NCI-H1694 treated with DMSO at 0.1 percent for 48 hours (cell line): ENCODE data around the gene DACT3.
"Not testable (repeated sequence)": the region's sequence is repeated elsewhere in the genome, so short reads cannot be mapped to it uniquely, and the experiment has no call there.

Experiments used
- DNase-seq: peaks from one replicate; lab custom pipeline; 2025; lab: John Stamatoyannopoulos, UW

Gene DACT3

GRCh38 chr19:46634045-46634655 is 26.8 kb downstream of the DACT3 start:
- no peak for DNase-seq

- DNase-seq = no peak
Measured at GRCh38 chr19:46633130-46633529, 27.9 kb downstream of the DACT3 start.

- no peak for DNase-seq
Measured at GRCh38 chr19:46631481-46631880, 29.5 kb downstream of the DACT3 start.

GRCh38 chr19:46630586-46631205 is 30.3 kb downstream of the DACT3 start:
- DNase-seq = no peak

GRCh38 chr19:46629546-46630025 is 31.4 kb downstream of the DACT3 start:
- DNase-seq = no peak

- DNase-seq = not testable (repeated sequence)
Measured at GRCh38 chr19:46628970-46629369, 32.0 kb downstream of the DACT3 start.

- DNase-seq = no peak
Measured at GRCh38 chr19:46626446-46626845, 34.5 kb downstream of the DACT3 start.

- DNase-seq = no peak
Measured at GRCh38 chr19:46625731-46626130, 35.3 kb downstream of the DACT3 start.

- no peak for DNase-seq
Measured at GRCh38 chr19:46624958-46625661, 35.9 kb downstream of the DACT3 start, which contains the start of gene PTGIR. TSS of gene PTGIR (minus strand) at chr19:46625089. CDS start at chr19:46624225, 864 bp downstream.

GRCh38 chr19:46623915-46624502 is 37.0 kb downstream of the DACT3 start:
- no peak for DNase-seq

- DNase-seq = no peak
Measured at GRCh38 chr19:46622118-46622446, 38.9 kb downstream of the DACT3 start.

GRCh38 chr19:46621191-46622117 is 39.5 kb downstream of the DACT3 start:
- no peak for DNase-seq

GRCh38 chr19:46620716-46621115 is 40.3 kb downstream of the DACT3 start:
- DNase-seq = no peak

GRCh38 chr19:46620267-46620666 is 40.7 kb downstream of the DACT3 start:
- no peak for DNase-seq

GRCh38 chr19:46618670-46619231 is 42.2 kb downstream of the DACT3 start:
- peak; percentile 29 for DNase-seq

- no peak for DNase-seq
Measured at GRCh38 chr19:46617601-46618000, 43.4 kb downstream of the DACT3 start.

- peak; percentile 25 for DNase-seq
Measured at GRCh38 chr19:46616631-46617322, 44.2 kb downstream of the DACT3 start.

- DNase-seq = no peak
Measured at GRCh38 chr19:46615966-46616365, 45.0 kb downstream of the DACT3 start.

GRCh38 chr19:46614114-46614722 is 46.8 kb downstream of the DACT3 start:
- peak; percentile 68 for DNase-seq

- DNase-seq = no peak
Measured at GRCh38 chr19:46613525-46613924, 47.5 kb downstream of the DACT3 start.
